HEK293 (cell line): ENCODE data around the gene TNFRSF25.

Source experiments
- BCL11A ChIP-seq: fragments of 450-650 bp; formaldehyde crosslinking; IDR thresholded peaks from 2 replicates; pipeline ENCODE4 v1.5.1; 2016; ENCODE audit warnings: low read depth, missing biosample characterization, missing genetic modification characterization
- GLIS1 ChIP-seq: fragments of 450-650 bp; formaldehyde crosslinking; IDR thresholded peaks from 2 replicates; pipeline ENCODE4 v1.5.1; 2016; ENCODE audit warnings: missing biosample characterization, missing genetic modification characterization
- GLIS2 ChIP-seq: fragments of 450-650 bp; formaldehyde crosslinking; IDR thresholded peaks from 2 replicates; pipeline ENCODE4 v1.5.1; 2016; ENCODE audit warnings: missing biosample characterization, missing genetic modification characterization
- HOXD13 ChIP-seq: sonication (generic); formaldehyde crosslinking; IDR thresholded peaks from 2 replicates; pipeline ENCODE4 v1.8.0; 2022; ENCODE audit warnings: missing genetic modification reagents, borderline replicate concordance
- INSM2 ChIP-seq: fragments of 450-650 bp; formaldehyde crosslinking; IDR thresholded peaks from 2 replicates; pipeline ENCODE4 v1.5.1; 2016; ENCODE audit warnings: missing biosample characterization, missing genetic modification characterization
- KLF1 ChIP-seq: fragments of 450-650 bp; formaldehyde crosslinking; IDR thresholded peaks from 2 replicates; pipeline ENCODE4 v1.5.1; 2016; ENCODE audit warnings: missing biosample characterization, missing genetic modification characterization
- KLF17 ChIP-seq: fragments of 450-650 bp; formaldehyde crosslinking; IDR thresholded peaks from 2 replicates; pipeline ENCODE4 v1.5.1; 2016; ENCODE audit warnings: missing biosample characterization, missing genetic modification characterization
- KLF9 ChIP-seq: fragments of 450-650 bp; formaldehyde crosslinking; IDR thresholded peaks from 2 replicates; pipeline ENCODE4 v1.5.1; 2016; ENCODE audit warnings: missing biosample characterization, missing genetic modification characterization, low read depth
- MEIS1 ChIP-seq: sonication (generic); formaldehyde crosslinking; IDR thresholded peaks from 2 replicates; pipeline ENCODE4 v1.8.1; 2022; ENCODE audit warnings: missing genetic modification reagents, mild to moderate bottlenecking, borderline replicate concordance
- PATZ1 ChIP-seq: fragments of 450-650 bp; formaldehyde crosslinking; IDR thresholded peaks from 2 replicates; pipeline ENCODE4 v1.5.1; 2016; ENCODE audit warnings: missing biosample characterization, missing genetic modification characterization
- PRDM10 ChIP-seq: fragments of 450-650 bp; formaldehyde crosslinking; IDR thresholded peaks from 2 replicates; pipeline ENCODE4 v1.5.1; 2016; ENCODE audit warnings: missing biosample characterization, missing genetic modification characterization
- SP7 ChIP-seq: fragments of 450-650 bp; formaldehyde crosslinking; IDR thresholded peaks from 2 replicates; pipeline ENCODE4 v1.5.1; 2016; ENCODE audit warnings: missing biosample characterization, missing genetic modification characterization
- ZBTB11 ChIP-seq: fragments of 450-650 bp; formaldehyde crosslinking; conservative IDR thresholded peaks from 2 replicates; pipeline ENCODE4 v1.5.1; 2016; ENCODE audit warnings: low read depth, missing biosample characterization, missing genetic modification characterization
- ZEB2 ChIP-seq: fragments of 450-650 bp; formaldehyde crosslinking; IDR thresholded peaks from 2 replicates; pipeline ENCODE4 v1.5.1; 2016; ENCODE audit warnings: missing biosample characterization, missing genetic modification characterization
- ZNF324 ChIP-seq: fragments of 450-650 bp; formaldehyde crosslinking; IDR thresholded peaks from 2 replicates; pipeline ENCODE4 v1.5.1; 2016; ENCODE audit warnings: missing biosample characterization, missing genetic modification characterization
- ZNF366 ChIP-seq: fragments of 450-650 bp; formaldehyde crosslinking; conservative IDR thresholded peaks from 2 replicates; pipeline ENCODE4 v1.5.1; 2016; ENCODE audit warnings: missing biosample characterization, missing genetic modification characterization
- ZNF423 ChIP-seq: fragments of 450-650 bp; formaldehyde crosslinking; IDR thresholded peaks from 2 replicates; pipeline ENCODE4 v1.5.1; 2016; ENCODE audit warnings: missing biosample characterization, missing genetic modification characterization
- ZNF514 ChIP-seq: fragments of 450-650 bp; formaldehyde crosslinking; IDR thresholded peaks from 2 replicates; pipeline ENCODE4 v1.5.1; 2016; ENCODE audit warnings: missing biosample characterization, missing genetic modification characterization
- ZNF580 ChIP-seq: fragments of 450-650 bp; formaldehyde crosslinking; IDR thresholded peaks from 2 replicates; pipeline ENCODE4 v1.5.1; 2016; ENCODE audit warnings: missing biosample characterization, missing genetic modification characterization
- ZNF600 ChIP-seq: fragments of 450-650 bp; formaldehyde crosslinking; IDR thresholded peaks from 2 replicates; pipeline ENCODE4 v1.5.1; 2016; ENCODE audit warnings: missing biosample characterization, missing genetic modification characterization
- ZNF629 ChIP-seq: fragments of 450-650 bp; formaldehyde crosslinking; IDR thresholded peaks from 2 replicates; pipeline ENCODE4 v1.5.1; 2017; ENCODE audit warnings: missing biosample characterization, missing genetic modification characterization
- ZNF639 ChIP-seq: fragments of 450-650 bp; formaldehyde crosslinking; IDR thresholded peaks from 2 replicates; pipeline ENCODE4 v1.5.1; 2016; ENCODE audit warnings: missing biosample characterization, missing genetic modification characterization
- ZNF658 ChIP-seq: fragments of 450-650 bp; formaldehyde crosslinking; IDR thresholded peaks from 2 replicates; pipeline ENCODE4; 2016; ENCODE audit warnings: missing biosample characterization, missing genetic modification characterization
- ZSCAN30 ChIP-seq: fragments of 450-650 bp; IDR thresholded peaks from 2 replicates; pipeline ENCODE4 v1.5.1; 2018; ENCODE audit warnings: missing biosample characterization, mild to moderate bottlenecking, missing genetic modification characterization, moderate library complexity
- ZSCAN4 ChIP-seq: fragments of 450-650 bp; formaldehyde crosslinking; IDR thresholded peaks from 2 replicates; pipeline ENCODE4 v1.5.1; 2017; ENCODE audit warnings: missing biosample characterization, missing genetic modification characterization
- ZXDB ChIP-seq: fragments of 450-650 bp; formaldehyde crosslinking; IDR thresholded peaks from 2 replicates; pipeline ENCODE4 v1.5.1; 2016; ENCODE audit warnings: missing biosample characterization, missing genetic modification characterization

Gene TNFRSF25

GRCh38 chr1:6491480-6491962 lies 25.5 kb upstream of the TNFRSF25 start, which contains the start of gene PLEKHG5 (continued):
- TF ChIP-seq PRDM10 (tag by site-specific recombination) (peak; percentile 50), PATZ1 (tag by site-specific recombination) (peak; percentile 98), ZNF639 (peak; percentile 60; the same call in 1 of the 2 replicates), ZEB2 (tag by site-specific recombination) (peak; percentile 84), KLF17 (tag by site-specific recombination) (peak; percentile 100), BCL11A (tag by site-specific recombination) (peak; percentile 80), ZNF629 (tag by site-specific recombination) (peak; percentile 39; the same call in 1 of the 2 replicates), ZSCAN4 (no peak), GLIS1 (tag by site-specific recombination) (peak; percentile 82), INSM2 (tag by site-specific recombination) (peak; percentile 50; the same call in 1 of the 2 replicates), ZBTB11 (tag by site-specific recombination) (no peak), ZXDB (tag by site-specific recombination) (no peak), ZNF514 (tag by site-specific recombination) (no peak), ZNF580 (tag by site-specific recombination) (peak; percentile 79), ZNF366 (tag by site-specific recombination) (peak; percentile 83), GLIS2 (tag by site-specific recombination) (peak; percentile 87), SP7 (tag by site-specific recombination) (peak; percentile 88), ZNF600 (tag by site-specific recombination) (peak; percentile 94), ZNF423 (tag by site-specific recombination) (peak; percentile 42; the same call in 1 of the 2 replicates), KLF9 (tag by site-specific recombination) (peak; percentile 24; the same call in 1 of the 2 replicates), HOXD13 (no peak), ZNF324 (tag by site-specific recombination) (0 out of 2 replicates have a peak, but pooled peaks have one; percentile 54), ZNF658 (tag by site-specific recombination) (no peak), ZSCAN30 (tag by site-specific recombination) (no peak), KLF1 (peak; percentile 94), MEIS1 (CRISPR knock-in tag) (no peak)
